ENCODE data around the gene CALML5.

DNA sequence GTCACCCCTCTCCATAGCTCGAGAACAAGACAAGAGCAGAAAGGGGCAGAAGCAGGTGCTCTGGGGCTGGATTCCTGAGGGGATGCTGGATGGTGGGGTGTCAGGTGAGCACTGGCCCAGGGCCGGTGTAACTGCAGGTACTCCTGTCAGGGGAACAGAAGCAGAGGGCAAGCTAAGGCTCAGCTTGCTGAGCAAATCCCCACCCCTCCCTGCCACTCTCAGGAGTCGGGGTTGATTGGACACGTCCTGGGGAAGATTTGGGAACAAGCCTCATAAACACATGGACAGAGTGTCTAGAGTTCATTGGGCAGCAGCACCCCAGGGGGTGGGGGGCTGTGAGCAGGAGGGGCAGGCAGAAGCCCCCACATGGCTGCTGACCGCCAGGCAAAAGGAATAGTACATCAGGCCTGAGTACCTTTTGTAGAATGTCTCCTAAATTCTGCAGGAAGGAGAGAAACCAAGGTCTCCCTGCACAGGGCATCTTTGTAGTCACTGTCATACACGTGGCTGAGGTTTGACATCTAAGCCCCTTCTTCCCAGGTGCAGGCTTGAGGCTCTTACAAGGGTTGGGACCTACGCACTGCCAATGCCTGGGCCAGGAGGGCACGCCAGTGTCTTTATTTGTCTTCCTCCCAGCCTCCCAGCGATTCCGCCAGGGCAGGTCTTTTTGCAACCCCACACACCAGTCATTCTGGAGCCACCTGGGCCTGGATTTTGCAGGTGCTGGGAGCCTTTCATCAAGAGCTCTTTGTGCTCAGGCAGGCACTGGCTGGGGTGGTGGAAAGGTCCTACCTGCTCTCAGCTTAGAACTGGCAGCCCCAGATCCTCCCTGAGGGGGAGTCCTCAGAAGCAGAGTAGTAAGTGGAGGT lies 28.2 kb upstream of the CALML5 start:
- TF ChIP-seq TAF1 (IDR thresholded peaks at IDR 0.05; ENCODE audit: low read depth), result no peak
- TF ChIP-seq POLR2AphosphoS5 (IDR thresholded peaks at IDR 0.05), result no peak
- TF ChIP-seq, protein P1, sequence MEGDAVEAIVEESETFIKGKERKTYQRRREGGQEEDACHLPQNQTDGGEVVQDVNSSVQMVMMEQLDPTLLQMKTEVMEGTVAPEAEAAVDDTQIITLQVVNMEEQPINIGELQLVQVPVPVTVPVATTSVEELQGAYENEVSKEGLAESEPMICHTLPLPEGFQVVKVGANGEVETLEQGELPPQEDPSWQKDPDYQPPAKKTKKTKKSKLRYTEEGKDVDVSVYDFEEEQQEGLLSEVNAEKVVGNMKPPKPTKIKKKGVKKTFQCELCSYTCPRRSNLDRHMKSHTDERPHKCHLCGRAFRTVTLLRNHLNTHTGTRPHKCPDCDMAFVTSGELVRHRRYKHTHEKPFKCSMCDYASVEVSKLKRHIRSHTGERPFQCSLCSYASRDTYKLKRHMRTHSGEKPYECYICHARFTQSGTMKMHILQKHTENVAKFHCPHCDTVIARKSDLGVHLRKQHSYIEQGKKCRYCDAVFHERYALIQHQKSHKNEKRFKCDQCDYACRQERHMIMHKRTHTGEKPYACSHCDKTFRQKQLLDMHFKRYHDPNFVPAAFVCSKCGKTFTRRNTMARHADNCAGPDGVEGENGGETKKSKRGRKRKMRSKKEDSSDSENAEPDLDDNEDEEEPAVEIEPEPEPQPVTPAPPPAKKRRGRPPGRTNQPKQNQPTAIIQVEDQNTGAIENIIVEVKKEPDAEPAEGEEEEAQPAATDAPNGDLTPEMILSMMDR (IDR thresholded peaks at IDR 0.05; ENCODE audit: poor library complexity, severe bottlenecking), result no peak
- no peak for TF ChIP-seq EZH2 (IDR thresholded peaks at IDR 0.05; ENCODE audit: borderline replicate concordance, insufficient read depth, low read length, poor library complexity, severe bottlenecking)
- TF ChIP-seq RAD21 (conservative IDR thresholded peaks at IDR 0.05), result no peak
- TF ChIP-seq SMC3 (conservative IDR thresholded peaks at IDR 0.05; ENCODE audit: poor library complexity), result no peak
- TF ChIP-seq, protein P2, sequence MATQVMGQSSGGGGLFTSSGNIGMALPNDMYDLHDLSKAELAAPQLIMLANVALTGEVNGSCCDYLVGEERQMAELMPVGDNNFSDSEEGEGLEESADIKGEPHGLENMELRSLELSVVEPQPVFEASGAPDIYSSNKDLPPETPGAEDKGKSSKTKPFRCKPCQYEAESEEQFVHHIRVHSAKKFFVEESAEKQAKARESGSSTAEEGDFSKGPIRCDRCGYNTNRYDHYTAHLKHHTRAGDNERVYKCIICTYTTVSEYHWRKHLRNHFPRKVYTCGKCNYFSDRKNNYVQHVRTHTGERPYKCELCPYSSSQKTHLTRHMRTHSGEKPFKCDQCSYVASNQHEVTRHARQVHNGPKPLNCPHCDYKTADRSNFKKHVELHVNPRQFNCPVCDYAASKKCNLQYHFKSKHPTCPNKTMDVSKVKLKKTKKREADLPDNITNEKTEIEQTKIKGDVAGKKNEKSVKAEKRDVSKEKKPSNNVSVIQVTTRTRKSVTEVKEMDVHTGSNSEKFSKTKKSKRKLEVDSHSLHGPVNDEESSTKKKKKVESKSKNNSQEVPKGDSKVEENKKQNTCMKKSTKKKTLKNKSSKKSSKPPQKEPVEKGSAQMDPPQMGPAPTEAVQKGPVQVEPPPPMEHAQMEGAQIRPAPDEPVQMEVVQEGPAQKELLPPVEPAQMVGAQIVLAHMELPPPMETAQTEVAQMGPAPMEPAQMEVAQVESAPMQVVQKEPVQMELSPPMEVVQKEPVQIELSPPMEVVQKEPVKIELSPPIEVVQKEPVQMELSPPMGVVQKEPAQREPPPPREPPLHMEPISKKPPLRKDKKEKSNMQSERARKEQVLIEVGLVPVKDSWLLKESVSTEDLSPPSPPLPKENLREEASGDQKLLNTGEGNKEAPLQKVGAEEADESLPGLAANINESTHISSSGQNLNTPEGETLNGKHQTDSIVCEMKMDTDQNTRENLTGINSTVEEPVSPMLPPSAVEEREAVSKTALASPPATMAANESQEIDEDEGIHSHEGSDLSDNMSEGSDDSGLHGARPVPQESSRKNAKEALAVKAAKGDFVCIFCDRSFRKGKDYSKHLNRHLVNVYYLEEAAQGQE (IDR thresholded peaks at IDR 0.05; ENCODE audit: borderline replicate concordance), result no peak
- TF ChIP-seq EP300 (conservative IDR thresholded peaks at IDR 0.05; ENCODE audit: poor library complexity, severe bottlenecking), result no peak

All from neural cell (in vitro differentiated cells).